Right kidney (tissue), 1 donor: ENCODE data around the gene CD163L1.

Source experiments
- DNase-seq: peaks from one replicate; pipeline ENCODE4 v3.0.0-alpha.2; 2016

The CD163L1 gene

DNA sequence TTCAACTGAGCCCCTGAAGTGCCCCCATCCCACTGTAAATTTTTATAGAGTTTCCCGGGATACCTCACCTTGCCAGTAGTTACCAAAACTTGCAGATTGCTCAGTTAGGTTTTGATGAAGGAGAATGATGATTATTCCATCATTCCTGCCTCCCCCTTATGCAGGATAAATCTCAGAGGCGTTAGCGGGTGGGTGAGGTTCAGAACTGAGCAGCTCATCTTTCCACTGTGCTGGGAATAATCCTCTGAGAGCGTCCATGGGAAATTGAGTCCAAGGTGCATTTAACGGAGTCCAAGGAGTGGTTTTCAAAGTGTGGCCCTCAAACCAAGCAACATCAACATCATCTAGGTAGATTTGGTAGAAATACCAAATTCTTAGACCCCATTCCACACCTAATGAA, 121.4 kb downstream of the CD163L1 start:
- no peak for DNase-seq

DNA sequence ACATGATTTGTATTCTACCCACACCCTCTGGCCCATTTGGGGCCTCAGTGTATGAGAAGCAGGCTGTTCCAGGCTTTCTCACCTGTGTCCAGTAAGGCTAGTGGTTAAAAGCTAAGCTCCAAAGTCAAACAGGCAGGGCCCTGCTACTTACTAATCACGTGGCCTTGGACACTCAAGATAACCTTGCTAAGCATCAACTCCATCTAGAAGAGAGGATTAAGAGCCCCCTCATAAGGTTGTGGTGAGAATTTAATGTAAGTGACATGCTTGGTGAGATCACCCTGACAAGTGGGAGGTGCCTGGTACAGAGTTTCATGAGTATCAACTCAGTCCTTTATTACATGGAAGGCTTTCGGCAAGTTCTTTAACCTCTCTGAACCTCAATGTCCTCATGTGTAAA, 122.3 kb downstream of the CD163L1 start:
- no peak for DNase-seq

DNA sequence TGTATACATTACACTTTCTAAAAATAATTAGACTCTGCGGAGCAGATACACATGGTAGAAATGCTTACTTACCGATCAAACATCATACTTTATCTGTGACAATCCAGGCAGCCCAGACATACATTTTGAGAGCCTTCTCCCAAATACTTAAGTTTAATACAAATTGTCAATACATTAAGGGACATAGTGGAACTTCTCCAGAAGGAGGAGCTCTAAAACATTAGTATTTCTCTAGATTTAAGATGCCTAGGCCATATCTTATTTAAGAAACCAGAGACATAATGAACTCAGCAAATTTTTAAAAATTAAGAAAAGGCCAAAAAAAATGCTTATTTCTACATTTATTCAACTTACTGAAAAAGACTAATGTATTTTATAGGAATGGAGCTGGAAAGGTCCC, 124.0 kb downstream of the CD163L1 start:
- DNase-seq: no peak

DNA sequence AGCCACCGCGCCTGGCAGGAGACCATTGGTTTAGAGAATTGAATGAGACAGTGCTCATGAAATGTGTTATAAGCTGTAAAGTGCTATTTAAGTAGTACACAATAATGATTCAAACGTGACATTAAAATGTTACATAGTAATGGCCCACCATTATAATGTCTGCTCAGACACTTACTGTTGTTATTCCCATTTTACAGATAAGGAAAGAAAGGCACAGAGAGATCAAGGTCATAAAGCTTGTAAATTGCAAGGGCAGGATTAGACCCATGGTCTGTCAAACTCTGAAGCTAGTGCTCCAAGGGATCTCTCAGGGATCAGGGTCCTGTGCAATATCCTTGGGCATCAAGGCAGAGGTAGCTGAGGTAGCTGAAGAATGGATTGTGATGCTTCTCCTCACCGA, 133.9 kb downstream of the CD163L1 start:
- no peak for DNase-seq
